HCT116 (cell line): ENCODE data around the gene KCNH5. TPM values are rescaled to one million over a fixed set of nuclear protein-coding genes. Genes with fewer than 3 reads are reported as not detected.

ENCODE experiments used
- ATAC-seq: fragments of 200-7000 bp; cut with Tn5 transposase; 2 replicates; pipeline ENCODE4 v1.9.1; 2020; ENCODE audit warnings: mild to moderate bottlenecking, moderate library complexity
- BruUV-seq: library from RNA; stranded (reverse); fragments of 400-500 nt; replicated peaks from 2 replicates; lab custom pipeline; 2021; lab: Mats Ljungman, UMichigan
- CTCF ChIA-PET: fragments of 300-600 bp; sonication (Branson Sonifier 250); formaldehyde crosslinking; loops from one replicate; lab custom pipeline; 2021; ENCODE audit warnings: antibody characterized with exemption; lab: Charles Lee
- POLR2A ChIA-PET: fragments of 300-600, 350-600 bp; sonication (Branson Sonifier 250); formaldehyde crosslinking; loops from one replicate; lab custom pipeline; 2021; ENCODE audit warnings: antibody characterized with exemption; lab: Charles Lee
- RAD21 ChIA-PET, 2 experiments: fragments of 300-600 bp; sonication (Branson Sonifier 250); formaldehyde crosslinking; loops; one replicate each; lab custom pipeline; 2023; ENCODE audit warnings: low total read pairs in 2 of 2; ENCODE audit not compliant: uncharacterized antibody in 2 of 2, unreplicated experiment in 2 of 2, low non-redundant PET in 1 of 2; lab: Charles Lee
- DNase-seq: peaks from one replicate; pipeline ENCODE4 v3.0.0-alpha.2; 2010; ENCODE audit warnings: low read depth, low spot score
- H2AFZ ChIP-seq: fragments of 200-600 bp; shearing (Covaris generic), sonication (generic); 2 replicates; pipeline ENCODE4 v1.6.1; 2017; ENCODE audit warnings: low read depth, mixed run types, mixed read lengths, antibody characterized with exemption, low read length; ENCODE audit not compliant: poor library complexity, severe bottlenecking
- H3K27ac ChIP-seq: 2 replicates; pipeline ENCODE4 v1.5.1; 2012; ENCODE audit warnings: low read depth, low read length
- H3K27me3 ChIP-seq: fragments of 200-600 bp; sonication (generic); 2 replicates; pipeline ENCODE4 v1.6.1; 2016; ENCODE audit warnings: mixed run types, low read length, mixed read lengths; ENCODE audit not compliant: insufficient read depth
- H3K36me3 ChIP-seq, 2 experiments: fragments of 200-500 bp in 1 of 2; fragments of 200-600 bp in 1 of 2; sonication (Bioruptor generic) in 1 of 2; sonication (generic) in 1 of 2; 2 replicates each; pipeline versions ENCODE4 v1.5.1 to v1.6.1; 2014 to 2016; ENCODE audit warnings: low read length in 2 of 2, inconsistent platforms in 1 of 2, mixed read lengths in 1 of 2, mixed run types in 1 of 2; ENCODE audit not compliant: insufficient read depth in 2 of 2, control insufficient read depth in 1 of 2
- H3K4me1 ChIP-seq, 2 experiments: fragments of 200-600 bp in 1 of 2; sonication (generic) in 1 of 2; 2 replicates each; pipeline versions ENCODE4 v1.5.1 to v1.6.1; 2012 to 2017; ENCODE audit warnings: low read length in 2 of 2, inconsistent platforms in 1 of 2, mild to moderate bottlenecking in 1 of 2, mixed read lengths in 1 of 2, mixed run types in 1 of 2, moderate library complexity in 1 of 2; ENCODE audit not compliant: insufficient read depth in 2 of 2, control insufficient read depth in 1 of 2
- H3K4me2 ChIP-seq: fragments of 200-600 bp; sonication (generic); 2 replicates; pipeline ENCODE4 v1.6.1; 2017; ENCODE audit warnings: mixed run types, low read length, mixed read lengths
- H3K4me3 ChIP-seq, 2 experiments: fragments of 200-600 bp in 1 of 2; sonication (generic) in 1 of 2; replicated peaks in 1 of 2; 2 replicates each; pipeline ENCODE4 v1.5.1; 2011 to 2016; ENCODE audit warnings: low read length in 2 of 2, control low read depth in 1 of 2, low read depth in 1 of 2, mild to moderate bottlenecking in 1 of 2, mixed read lengths in 1 of 2, mixed run types in 1 of 2
- H3K79me2 ChIP-seq: fragments of 200-600 bp; sonication (generic); 2 replicates; pipeline ENCODE4 v1.6.1; 2017; ENCODE audit warnings: mild to moderate bottlenecking, mixed run types, low read length, moderate library complexity, mixed read lengths; ENCODE audit not compliant: insufficient read depth
- H3K9ac ChIP-seq: fragments of 200-600 bp; sonication (generic); 2 replicates; pipeline ENCODE4 v1.6.1; 2016; ENCODE audit warnings: low read length, mixed read lengths
- H3K9me2 ChIP-seq: fragments of 200-600 bp; sonication (generic), shearing (Covaris generic); 2 replicates; pipeline ENCODE4 v1.6.1; 2017; ENCODE audit warnings: mixed run types, mild to moderate bottlenecking, moderate library complexity; ENCODE audit not compliant: insufficient read depth
- H3K9me3 ChIP-seq, 2 experiments: fragments of 200-500 bp in 1 of 2; fragments of 200-600 bp in 1 of 2; sonication (Bioruptor generic) in 1 of 2; sonication (generic) in 1 of 2; 2 replicates each; pipeline ENCODE4 v1.6.1; 2014 to 2017; ENCODE audit warnings: low read length in 2 of 2, mixed read lengths in 2 of 2, inconsistent platforms in 1 of 2, low read depth in 1 of 2, mild to moderate bottlenecking in 1 of 2, mixed run types in 1 of 2, moderate library complexity in 1 of 2; ENCODE audit not compliant: control insufficient read depth in 1 of 2, insufficient read depth in 1 of 2
- H4K20me1 ChIP-seq: fragments of 200-600 bp; sonication (generic), shearing (Covaris generic); 2 replicates; pipeline ENCODE4 v1.6.1; 2017; ENCODE audit warnings: mixed run types, mild to moderate bottlenecking, moderate library complexity; ENCODE audit not compliant: insufficient read depth
- EGR1 ChIP-seq: IDR thresholded peaks from 2 replicates; pipeline ENCODE4 v1.6.1; 2012; ENCODE audit warnings: low read depth
- ELF1 ChIP-seq: IDR thresholded peaks from 2 replicates; pipeline ENCODE4 v1.6.1; 2012; ENCODE audit warnings: low read depth, borderline replicate concordance
- EZH2 ChIP-seq: fragments of 200-600 bp; sonication (generic); IDR thresholded peaks from 2 replicates; pipeline ENCODE4 v1.6.1; 2017; ENCODE audit warnings: antibody characterized with exemption, mixed run types
- EZH2phosphoT487 ChIP-seq: fragments of 200-600 bp; IDR thresholded peaks from 2 replicates; pipeline ENCODE4 v1.6.1; 2018; ENCODE audit warnings: antibody characterized with exemption, borderline replicate concordance
- FOSL1 ChIP-seq: IDR thresholded peaks from 2 replicates; pipeline ENCODE4 v1.6.1; 2012; ENCODE audit warnings: low read depth
- JUND ChIP-seq: IDR thresholded peaks from 2 replicates; pipeline ENCODE4 v1.6.1; 2012
- POLR2A ChIP-seq: IDR thresholded peaks from 2 replicates; pipeline ENCODE4 v1.7.0; 2011; ENCODE audit warnings: borderline replicate concordance; ENCODE audit not compliant: insufficient read depth, insufficient read length; ENCODE audit errors: extremely low read depth
- POLR2AphosphoS5 ChIP-seq: IDR thresholded peaks from 2 replicates; pipeline ENCODE4 v1.6.1; 2011; ENCODE audit warnings: mild to moderate bottlenecking, low read depth, low read length, moderate library complexity
- RAD21 ChIP-seq: IDR thresholded peaks from 2 replicates; pipeline ENCODE4 v1.6.1; 2012; ENCODE audit warnings: low read depth, mild to moderate bottlenecking
- SIN3A ChIP-seq: IDR thresholded peaks from 2 replicates; pipeline ENCODE4 v1.6.1; 2012; ENCODE audit warnings: low read depth
- SP1 ChIP-seq: IDR thresholded peaks from 2 replicates; pipeline ENCODE4 v1.6.1; 2012; ENCODE audit warnings: low read depth
- YY1 ChIP-seq: IDR thresholded peaks from 2 replicates; pipeline ENCODE4 v1.6.1; 2011; ENCODE audit warnings: low read length, low read depth, moderate library complexity, mild to moderate bottlenecking; ENCODE audit not compliant: insufficient replicate concordance; ENCODE audit errors: extremely low read depth
- ZFX ChIP-seq: fragments of 450-650 bp; IDR thresholded peaks from 2 replicates; pipeline ENCODE4 v1.6.1; 2017
- ZNF274 ChIP-seq: fragments of 200-500 bp; sonication (Bioruptor generic); IDR thresholded peaks from 2 replicates; pipeline ENCODE4 v1.6.1; 2014; ENCODE audit warnings: mild to moderate bottlenecking, low read depth, low read length, inconsistent platforms
- intact Hi-C: fragments of 100-400 bp; cut with micrococcal nuclease; formaldehyde crosslinking; loops from 2 replicates; pipeline ENCODE4 v1.10.0; 2022
- total RNA-seq: library from RNA; stranded (reverse); gene quantifications from one replicate; pipeline ENCODE4 v1.2.1, GENCODE V29; 2021; ENCODE audit not compliant: unreplicated experiment
- TF ChIP-seq, protein P1 (sequence below): IDR thresholded peaks from 2 replicates; pipeline ENCODE4 v1.6.1; 2012
- TF ChIP-seq, protein P2 (sequence below): IDR thresholded peaks from 2 replicates; pipeline ENCODE4 v1.6.1; 2012; ENCODE audit warnings: low read depth
- TF ChIP-seq, protein P3 (sequence below): IDR thresholded peaks from 2 replicates; pipeline ENCODE4 v1.6.1; 2011; ENCODE audit warnings: mild to moderate bottlenecking, low read length, moderate library complexity; ENCODE audit not compliant: insufficient replicate concordance; ENCODE audit errors: extremely low read depth
- TF ChIP-seq, protein P4 (sequence below): IDR thresholded peaks from 2 replicates; pipeline ENCODE4 v1.6.1; 2012

KCNH5 gene
- total RNA-seq, 1 experiment from 2014 or later: not detected

DNA sequence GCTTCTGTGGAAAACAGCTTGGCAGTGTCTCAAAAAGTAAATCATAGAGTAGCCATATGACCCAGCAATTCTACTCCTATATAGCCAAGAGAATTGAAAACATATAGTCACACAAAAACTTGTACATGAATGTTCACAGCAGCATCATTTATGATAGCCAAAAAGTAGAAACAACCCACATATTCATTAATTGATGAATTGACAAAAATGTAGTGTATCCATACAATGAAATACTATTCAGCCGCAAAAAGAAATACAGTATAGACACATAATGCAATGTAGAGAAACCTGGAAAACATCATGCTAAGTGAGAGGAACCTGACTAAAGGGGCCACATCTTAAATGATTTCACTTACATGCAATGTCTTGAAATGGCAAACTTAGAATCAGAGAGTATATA is 326.6 kb downstream of the KCNH5 start:
- Histone ChIP-seq H3K9ac (no peak overlapping the region), H2AFZ (no peak overlapping the region), H3K9me2 (no peaks in the 10 kb centered on the region), H3K4me1 (no peaks in the 10 kb centered on the region), H3K79me2 (no peaks in the 10 kb centered on the region), H3K27me3 (no peaks in the 10 kb centered on the region), H4K20me1 (no peaks in the 10 kb centered on the region), H3K27ac (no peak overlapping the region), H3K4me3 (no peak overlapping the region), H3K9me3 (peaks cover 3 to 19% of the 10 kb centered on the region in 2 experiments; a peak in 2 of 4 replicates), H3K36me3 (no peaks in the 10 kb centered on the region), H3K4me2 (no peak overlapping the region)
- no peak for ATAC-seq
- no TSS peak for BruUV-seq
- ChIA-PET POLR2A (no interaction called here), RAD21 (no interaction called here), CTCF (no interaction called here)
- DNase-seq: no peak
- intact Hi-C loops: no loop called here
- TF ChIP-seq FOSL1 (no peak), JUND (no peak), EZH2 (no peak), YY1 (no peak), SIN3A (no peak), POLR2AphosphoS5 (no peak), POLR2A (no peak), SP1 (no peak), ZNF274 (no peak), ELF1 (no peak), ZFX (no peak), EZH2phosphoT487 (no peak), EGR1 (no peak), RAD21 (no peak)
- TF ChIP-seq, protein P1, sequence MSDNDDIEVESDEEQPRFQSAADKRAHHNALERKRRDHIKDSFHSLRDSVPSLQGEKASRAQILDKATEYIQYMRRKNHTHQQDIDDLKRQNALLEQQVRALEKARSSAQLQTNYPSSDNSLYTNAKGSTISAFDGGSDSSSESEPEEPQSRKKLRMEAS: no peak
- TF ChIP-seq, protein P2, sequence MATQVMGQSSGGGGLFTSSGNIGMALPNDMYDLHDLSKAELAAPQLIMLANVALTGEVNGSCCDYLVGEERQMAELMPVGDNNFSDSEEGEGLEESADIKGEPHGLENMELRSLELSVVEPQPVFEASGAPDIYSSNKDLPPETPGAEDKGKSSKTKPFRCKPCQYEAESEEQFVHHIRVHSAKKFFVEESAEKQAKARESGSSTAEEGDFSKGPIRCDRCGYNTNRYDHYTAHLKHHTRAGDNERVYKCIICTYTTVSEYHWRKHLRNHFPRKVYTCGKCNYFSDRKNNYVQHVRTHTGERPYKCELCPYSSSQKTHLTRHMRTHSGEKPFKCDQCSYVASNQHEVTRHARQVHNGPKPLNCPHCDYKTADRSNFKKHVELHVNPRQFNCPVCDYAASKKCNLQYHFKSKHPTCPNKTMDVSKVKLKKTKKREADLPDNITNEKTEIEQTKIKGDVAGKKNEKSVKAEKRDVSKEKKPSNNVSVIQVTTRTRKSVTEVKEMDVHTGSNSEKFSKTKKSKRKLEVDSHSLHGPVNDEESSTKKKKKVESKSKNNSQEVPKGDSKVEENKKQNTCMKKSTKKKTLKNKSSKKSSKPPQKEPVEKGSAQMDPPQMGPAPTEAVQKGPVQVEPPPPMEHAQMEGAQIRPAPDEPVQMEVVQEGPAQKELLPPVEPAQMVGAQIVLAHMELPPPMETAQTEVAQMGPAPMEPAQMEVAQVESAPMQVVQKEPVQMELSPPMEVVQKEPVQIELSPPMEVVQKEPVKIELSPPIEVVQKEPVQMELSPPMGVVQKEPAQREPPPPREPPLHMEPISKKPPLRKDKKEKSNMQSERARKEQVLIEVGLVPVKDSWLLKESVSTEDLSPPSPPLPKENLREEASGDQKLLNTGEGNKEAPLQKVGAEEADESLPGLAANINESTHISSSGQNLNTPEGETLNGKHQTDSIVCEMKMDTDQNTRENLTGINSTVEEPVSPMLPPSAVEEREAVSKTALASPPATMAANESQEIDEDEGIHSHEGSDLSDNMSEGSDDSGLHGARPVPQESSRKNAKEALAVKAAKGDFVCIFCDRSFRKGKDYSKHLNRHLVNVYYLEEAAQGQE: no peak
- TF ChIP-seq, protein P3, sequence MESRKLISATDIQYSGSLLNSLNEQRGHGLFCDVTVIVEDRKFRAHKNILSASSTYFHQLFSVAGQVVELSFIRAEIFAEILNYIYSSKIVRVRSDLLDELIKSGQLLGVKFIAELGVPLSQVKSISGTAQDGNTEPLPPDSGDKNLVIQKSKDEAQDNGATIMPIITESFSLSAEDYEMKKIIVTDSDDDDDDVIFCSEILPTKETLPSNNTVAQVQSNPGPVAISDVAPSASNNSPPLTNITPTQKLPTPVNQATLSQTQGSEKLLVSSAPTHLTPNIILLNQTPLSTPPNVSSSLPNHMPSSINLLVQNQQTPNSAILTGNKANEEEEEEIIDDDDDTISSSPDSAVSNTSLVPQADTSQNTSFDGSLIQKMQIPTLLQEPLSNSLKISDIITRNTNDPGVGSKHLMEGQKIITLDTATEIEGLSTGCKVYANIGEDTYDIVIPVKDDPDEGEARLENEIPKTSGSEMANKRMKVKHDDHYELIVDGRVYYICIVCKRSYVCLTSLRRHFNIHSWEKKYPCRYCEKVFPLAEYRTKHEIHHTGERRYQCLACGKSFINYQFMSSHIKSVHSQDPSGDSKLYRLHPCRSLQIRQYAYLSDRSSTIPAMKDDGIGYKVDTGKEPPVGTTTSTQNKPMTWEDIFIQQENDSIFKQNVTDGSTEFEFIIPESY: no peak
- TF ChIP-seq, protein P4, sequence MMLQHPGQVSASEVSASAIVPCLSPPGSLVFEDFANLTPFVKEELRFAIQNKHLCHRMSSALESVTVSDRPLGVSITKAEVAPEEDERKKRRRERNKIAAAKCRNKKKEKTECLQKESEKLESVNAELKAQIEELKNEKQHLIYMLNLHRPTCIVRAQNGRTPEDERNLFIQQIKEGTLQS: no peak
- TF ChIP-seq, all 23 proteins: peak for 0
